T follicular helper cell (primary cell): ENCODE results near the gene TMEM161A.

ENCODE experiments used
- DNase-seq: peaks from one replicate; pipeline ENCODE4 v3.0.0-alpha.2; 2020; ENCODE audit warnings: low read depth

The TMEM161A gene

GRCh38 chr19:19096641-19097627, 41.3 kb downstream of the TMEM161A start:
- no peak for DNase-seq

- DNase-seq: no peak
Measured at GRCh38 chr19:19095691-19096090, 42.6 kb downstream of the TMEM161A start.

GRCh38 chr19:19094513-19094912, 43.8 kb downstream of the TMEM161A start:
- no peak for DNase-seq

GRCh38 chr19:19087676-19088075, 50.6 kb downstream of the TMEM161A start:
- DNase-seq: no peak

GRCh38 chr19:19083413-19084178, 54.7 kb downstream of the TMEM161A start:
- DNase-seq: no peak

GRCh38 chr19:19081642-19082151, 56.6 kb downstream of the TMEM161A start:
- DNase-seq: no peak

- no peak for DNase-seq
Measured at GRCh38 chr19:19079571-19079970, 58.7 kb downstream of the TMEM161A start.

GRCh38 chr19:19078801-19079200, 59.5 kb downstream of the TMEM161A start:
- no peak for DNase-seq

- no peak for DNase-seq
Measured at GRCh38 chr19:19077103-19077502, 61.2 kb downstream of the TMEM161A start.

- DNase-seq: no peak
Measured at GRCh38 chr19:19076476-19076875, 61.8 kb downstream of the TMEM161A start.

- DNase-seq: no peak
Measured at GRCh38 chr19:19075126-19075525, 63.2 kb downstream of the TMEM161A start.

- no peak for DNase-seq
Measured at GRCh38 chr19:19074196-19074882, 63.9 kb downstream of the TMEM161A start.

GRCh38 chr19:19071897-19072296, 66.4 kb downstream of the TMEM161A start:
- no peak for DNase-seq
